HG02571 (cell line): ENCODE results near the gene ZNF319.
"Not testable (repeated sequence)": the region's sequence is repeated elsewhere in the genome, so short reads cannot be mapped to it uniquely, and the experiment has no call there.

Experiments used
- ATAC-seq: cut with Tn5 transposase; IDR thresholded peaks from one replicate; pipeline ENCODE4 v1.9.1; 2021; ENCODE audit warnings: mild to moderate bottlenecking, moderate library complexity; ENCODE audit not compliant: unreplicated experiment

Gene ZNF319

GRCh38 chr16:57979006-57979585 is 21.4 kb downstream of the ZNF319 start:
- no peak for ATAC-seq

- not testable (repeated sequence) for ATAC-seq
These were observed 22.4 kb downstream of the ZNF319 start for GRCh38 chr16:57978070-57978465.

DNA sequence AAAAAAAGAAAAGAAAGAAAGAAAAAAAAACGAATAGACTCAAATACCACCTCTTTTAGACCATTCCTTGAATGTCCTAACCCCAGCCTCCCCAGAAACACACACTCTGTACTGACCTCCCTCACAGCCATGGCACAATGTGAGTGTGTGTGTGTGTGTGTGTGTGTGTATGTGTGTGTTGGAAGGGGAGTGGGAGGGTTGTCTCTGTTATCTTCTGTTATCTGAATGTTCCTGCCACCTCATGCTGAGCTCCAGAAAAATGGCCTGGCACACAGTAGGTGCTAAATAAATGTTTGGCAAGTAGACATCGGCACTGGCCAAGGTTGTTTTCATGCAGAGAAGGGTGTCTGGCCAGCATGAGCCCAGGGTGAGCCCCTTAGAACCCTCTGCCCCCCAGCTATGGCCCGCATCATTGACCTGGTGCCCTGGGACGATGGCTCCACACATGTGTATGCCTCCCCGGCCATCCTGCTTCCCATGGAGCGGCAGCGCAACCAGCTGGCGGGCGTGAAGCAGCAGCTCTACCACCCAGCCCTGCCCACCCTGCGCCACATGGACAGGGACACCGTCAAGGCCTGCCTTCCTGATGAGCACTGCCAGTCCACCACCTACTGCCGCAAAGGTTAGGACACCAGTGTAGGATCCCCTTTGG is 22.9 kb downstream of the ZNF319 start:
- ATAC-seq: no peak

DNA sequence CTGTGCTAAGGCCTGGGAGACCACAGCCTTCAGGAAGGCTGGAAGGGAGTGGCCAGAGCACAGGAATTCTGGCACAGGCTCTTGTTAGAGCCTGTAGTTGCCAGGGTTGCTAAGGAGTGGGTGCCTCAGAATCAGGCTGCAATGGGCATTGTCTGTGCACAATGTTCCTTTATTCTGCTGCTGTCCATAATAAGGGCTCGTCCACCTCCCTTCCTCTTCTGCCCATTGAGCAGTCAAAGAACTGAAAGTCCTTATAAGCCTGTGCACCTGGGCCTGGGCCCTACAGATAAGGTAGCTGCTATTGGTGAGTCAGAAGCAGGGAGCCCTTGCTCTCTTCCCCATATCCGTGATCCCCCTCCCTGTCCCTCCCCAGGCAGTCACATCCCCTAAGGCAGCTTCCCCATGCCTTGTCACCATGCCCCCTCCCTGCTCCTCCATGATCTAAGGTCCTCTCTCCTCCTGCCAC is 24.1 kb downstream of the ZNF319 start:
- no peak for ATAC-seq

- ATAC-seq: no peak
These were observed 28.2 kb downstream of the ZNF319 start for GRCh38 chr16:57972306-57972705.

DNA sequence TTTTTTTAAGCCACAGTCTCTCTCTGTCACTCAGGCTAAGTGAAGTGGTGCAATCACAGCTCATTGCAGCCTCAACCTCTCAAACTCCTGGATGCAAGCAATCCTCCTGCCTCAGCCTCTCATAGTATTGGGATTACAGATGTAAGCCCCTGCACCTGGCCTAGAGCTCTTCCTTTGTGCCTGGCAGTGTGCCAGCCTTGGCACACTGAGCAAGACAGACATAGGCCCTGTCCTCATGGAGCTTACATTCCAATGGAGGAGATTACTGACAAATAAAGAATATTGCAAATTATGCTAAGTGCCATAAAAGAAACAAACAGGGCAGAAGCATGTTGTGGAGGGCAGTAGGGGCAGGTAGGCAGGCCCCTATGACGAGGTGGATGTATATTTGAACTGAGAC is 28.6 kb downstream of the ZNF319 start:
- no peak for ATAC-seq

DNA sequence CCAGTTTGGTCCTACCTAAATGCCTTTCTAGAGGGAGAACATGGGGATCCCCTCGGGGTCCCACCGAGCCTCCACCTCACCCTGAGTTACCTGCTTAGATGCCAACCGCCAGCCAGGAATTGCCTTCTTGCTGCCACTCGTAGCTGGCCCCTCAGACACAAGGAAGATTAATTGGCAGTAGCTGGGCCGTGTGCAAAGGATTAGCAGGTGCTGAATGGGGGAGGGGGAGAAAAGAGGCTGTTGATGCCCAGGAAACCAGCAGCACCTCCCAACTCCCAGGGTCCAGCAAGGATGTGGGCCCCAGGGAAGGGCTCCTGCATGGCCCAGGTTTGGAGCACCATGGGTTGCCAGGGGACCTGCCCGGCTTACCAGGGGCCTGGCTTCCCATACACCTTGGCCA is 29.5 kb downstream of the ZNF319 start, which contains the start of gene CNGB1:
TSS of gene CNGB1 (minus strand) at position 159 of the 400 bp plus-strand sequence. CDS start 3,842 bp downstream, outside the sequence.
- no peak for ATAC-seq

DNA sequence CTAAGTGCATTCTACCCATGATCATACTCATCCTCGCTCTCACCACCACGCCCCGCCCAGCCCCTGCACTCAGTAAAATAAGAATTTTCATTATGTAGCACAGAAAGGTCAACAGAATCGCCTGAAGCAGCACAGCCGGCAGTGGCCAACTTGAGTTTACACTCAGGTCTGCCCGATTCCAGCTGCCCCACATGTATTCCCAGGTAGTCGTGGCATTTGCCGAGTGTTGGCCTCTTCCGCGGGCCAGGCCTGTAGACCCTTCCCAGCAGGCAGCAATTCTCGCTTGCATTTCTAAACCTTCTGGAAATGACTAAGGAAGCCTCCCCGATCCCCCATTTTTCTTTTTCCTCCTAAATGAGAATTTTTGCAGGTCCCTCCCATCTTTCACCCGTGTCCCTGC is 30.2 kb downstream of the ZNF319 start:
- ATAC-seq: no peak

DNA sequence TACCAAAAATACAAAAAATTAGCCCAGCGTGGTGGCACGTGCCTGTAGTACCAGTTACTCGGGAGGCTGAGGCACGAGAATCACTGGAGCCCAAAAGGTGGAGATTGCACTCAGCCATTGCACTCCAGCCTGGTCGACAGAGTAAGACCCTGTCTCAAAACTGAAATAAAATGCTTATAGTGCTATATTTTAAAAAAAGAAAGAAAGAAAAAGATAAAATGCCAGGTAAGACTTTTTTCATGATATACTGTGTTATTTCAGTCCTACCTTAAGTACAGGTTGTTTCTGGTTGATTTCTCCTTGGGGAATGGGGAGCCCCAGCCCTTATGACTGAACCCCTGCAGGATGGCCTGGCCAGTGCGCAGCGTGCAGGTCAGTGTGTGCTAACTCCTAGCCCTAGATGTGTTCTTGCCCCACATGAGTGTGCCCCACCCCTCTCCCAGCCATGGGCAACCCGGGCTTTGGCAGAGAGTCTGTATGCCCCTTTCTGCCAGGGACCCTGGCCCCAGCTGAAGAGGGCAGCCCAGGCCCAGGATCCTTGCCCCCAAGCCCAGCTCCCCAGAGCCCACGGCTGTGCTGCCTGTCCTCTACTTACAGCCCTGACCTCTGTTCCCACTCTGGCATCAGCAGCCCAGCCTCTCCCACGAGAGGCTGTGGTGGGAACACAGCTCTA is 30.9 kb downstream of the ZNF319 start:
- ATAC-seq: no peak

- ATAC-seq: no peak
These were observed 32.6 kb downstream of the ZNF319 start for GRCh38 chr16:57967916-57968315.

DNA sequence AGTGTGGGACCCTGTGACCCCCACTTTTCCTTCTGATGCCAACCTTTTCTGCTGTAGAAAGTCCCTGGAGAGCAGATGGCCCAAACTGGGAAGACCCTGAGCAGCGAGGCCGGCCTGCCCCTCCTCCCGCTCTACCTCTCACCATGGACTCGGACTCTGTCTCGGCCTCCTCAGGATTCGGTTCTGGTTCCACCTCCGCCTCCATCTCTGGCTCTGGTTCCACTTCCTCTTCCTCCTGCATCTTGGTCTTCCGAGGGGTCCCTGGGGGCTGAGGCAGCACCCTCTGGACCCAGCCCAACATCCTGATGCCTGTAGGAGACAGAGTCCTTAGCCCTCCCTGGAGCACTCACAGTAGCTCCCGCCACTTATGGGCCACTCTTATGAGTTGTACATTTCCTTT is 33.5 kb downstream of the ZNF319 start:
- ATAC-seq: no peak

DNA sequence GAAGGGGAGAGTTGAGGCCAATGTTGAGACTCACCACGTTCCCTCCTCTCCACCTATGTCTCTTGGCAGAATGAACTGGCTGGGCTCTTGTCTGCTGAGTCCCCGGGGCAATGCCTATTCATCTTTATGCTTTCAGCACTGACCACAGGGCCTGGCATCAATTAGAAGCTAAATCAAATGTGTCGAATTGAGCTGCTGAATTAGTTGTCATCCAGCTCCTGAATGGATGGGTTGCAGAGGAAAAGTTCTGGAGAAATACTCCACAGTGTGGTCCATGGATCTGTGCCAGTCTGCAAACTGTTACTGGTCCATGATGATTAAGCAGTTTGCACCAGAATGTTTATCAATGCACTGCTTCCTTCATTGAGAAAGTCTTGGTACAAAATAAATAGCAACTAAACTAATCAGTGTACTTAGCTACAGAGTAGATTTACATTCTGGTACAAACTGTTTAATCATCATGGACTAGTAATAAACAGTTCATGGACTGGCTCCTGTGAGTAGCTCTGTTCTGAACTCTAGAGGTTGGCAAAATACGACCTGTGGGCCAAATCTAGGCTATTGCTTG is 34.2 kb downstream of the ZNF319 start:
- no peak for ATAC-seq

DNA sequence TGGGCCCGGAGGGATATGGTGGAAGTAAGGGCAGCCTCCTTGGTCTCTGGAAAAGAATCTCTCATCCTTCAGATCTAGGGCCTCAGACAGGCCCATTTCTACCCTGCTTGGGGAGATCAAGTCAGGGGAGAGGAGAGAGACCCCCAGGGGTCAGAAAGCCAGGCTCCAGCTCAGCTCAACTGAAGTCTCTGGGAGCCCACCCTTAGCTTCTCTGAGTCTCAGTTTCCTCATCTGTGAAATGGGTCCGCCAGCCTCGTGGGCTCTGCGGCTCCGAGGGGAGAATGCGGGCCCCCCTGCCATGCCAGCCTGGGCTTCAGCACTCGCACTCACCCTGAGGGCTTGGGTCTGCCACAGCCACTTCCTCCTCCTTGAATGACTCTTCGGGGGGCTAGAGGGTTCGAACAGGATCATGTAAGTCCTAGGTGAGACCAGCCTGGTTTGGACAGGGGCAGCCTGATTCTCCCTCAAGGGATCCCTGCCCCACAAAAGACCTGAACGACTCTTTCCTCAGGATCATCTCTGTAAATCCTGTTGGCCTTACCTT is 36.2 kb downstream of the ZNF319 start:
- no peak for ATAC-seq

DNA sequence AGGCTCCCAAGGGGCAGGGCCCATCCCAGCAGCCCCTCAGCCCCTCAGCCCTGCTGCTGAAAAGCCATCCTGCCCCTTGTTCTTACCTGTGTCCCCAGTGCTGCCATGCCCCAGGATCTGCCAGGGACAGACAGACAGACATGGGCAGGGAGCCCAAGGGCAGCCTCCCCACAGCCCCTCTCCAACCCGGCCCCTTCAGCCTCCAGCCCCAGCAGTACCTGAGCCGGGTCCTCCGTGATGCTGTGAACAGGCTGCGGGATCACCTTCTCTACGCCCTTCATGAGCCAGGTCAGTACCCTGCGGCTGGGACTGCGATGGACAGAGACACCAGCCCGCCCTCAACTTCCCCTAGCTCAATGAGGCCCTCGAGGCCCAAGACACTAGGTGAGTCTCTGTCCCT is 37.7 kb downstream of the ZNF319 start:
- ATAC-seq: no peak

- no peak for ATAC-seq
These were observed 38.4 kb downstream of the ZNF319 start for GRCh38 chr16:57962046-57962445.

GRCh38 chr16:57961538-57961937 is 38.9 kb downstream of the ZNF319 start:
- ATAC-seq: no peak

DNA sequence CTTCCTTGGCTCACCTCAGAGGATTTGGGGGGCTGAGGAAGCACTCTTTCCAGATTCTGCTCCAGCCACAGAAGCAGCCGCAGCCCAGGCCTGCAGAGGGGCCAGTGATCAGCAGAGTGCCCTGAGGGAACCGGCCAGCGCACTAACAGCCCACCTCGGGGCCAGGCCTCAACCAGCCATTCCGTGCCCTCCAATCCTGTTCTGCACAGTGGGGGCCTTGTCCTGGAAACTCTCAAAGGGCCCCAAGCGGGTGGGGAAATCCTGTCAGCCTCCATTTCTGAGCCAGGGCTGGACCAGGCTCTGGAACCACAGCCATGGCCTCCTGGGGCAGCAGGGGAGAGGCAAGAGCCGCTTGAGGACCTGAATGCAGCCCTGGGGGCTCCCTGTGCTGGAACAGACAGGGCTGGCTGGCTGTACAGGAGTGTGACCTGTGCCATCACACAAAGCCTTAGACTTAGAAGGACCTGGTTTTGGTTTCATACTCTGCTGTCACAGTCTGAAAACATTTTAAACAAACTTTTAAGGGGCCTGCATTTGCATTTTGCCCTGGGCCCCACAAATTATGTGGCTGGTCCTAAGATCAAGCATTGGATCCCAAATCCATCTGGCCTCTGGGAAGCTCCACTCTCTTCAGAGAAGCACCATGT is 39.5 kb downstream of the ZNF319 start:
- no peak for ATAC-seq

DNA sequence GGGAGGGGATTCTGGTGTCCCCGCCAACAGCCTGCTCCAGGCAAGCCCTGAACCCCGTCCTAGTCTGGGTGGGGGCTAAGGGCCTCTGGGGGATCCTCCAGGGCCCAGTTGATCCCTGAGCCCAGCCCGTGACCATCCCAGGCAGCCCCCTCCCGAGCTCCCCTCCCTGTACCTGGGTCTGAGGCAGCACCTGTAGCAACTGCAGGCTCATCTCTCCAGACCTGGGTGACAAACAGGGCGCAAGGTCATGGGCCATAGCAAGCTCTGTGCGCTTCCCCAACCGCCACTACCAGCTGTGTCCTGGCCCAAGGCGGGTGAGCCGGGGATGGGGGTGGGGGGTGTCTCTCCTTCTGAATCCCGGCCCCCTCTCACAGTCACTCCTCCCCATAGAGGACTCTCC is 40.2 kb downstream of the ZNF319 start:
- no peak for ATAC-seq

DNA sequence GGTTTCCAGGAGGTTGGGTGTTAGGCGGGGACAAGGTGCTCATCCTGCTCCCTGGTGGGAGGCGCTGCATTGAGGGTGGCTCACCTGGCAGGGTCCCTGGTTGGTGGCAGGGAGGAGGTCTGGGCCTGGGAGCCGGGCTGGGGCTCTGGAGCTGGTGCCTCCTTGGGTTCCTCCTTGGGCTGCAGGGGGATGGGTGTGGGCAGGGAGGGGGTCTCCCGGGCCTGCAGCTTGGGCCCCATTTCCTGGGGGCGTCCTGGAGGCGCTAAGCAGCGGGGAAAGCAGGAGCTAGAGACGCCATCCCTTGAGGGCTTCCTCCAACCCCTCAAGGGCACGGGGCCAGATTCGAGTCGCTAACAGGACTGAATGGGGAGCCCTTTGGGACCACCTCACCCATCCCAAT is 40.7 kb downstream of the ZNF319 start:
- ATAC-seq: no peak

DNA sequence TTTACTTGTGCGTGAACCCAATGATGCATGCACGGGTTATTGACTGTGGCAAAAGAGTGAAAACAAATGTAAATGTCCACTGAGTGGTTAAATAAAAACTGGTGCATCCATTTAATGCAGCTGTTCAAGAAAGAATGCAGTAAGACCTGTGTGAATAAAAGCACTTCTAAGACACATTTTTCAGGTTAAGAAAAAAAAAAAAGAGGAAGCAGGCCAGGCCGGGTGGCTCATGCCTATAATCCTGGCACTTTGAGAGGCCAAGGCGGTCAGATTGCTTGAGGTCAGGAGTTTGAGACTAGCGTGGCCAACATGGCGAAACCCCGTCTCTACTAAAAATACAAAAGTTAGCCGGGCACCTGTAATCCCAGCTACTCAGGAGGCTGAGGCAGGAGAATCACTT is 41.4 kb downstream of the ZNF319 start:
- no peak for ATAC-seq

GRCh38 chr16:57958544-57958943 is 41.9 kb downstream of the ZNF319 start:
- ATAC-seq: no peak
